HL-60 (cell line): ENCODE data around the gene CLCN3.

Source experiments
- DNase-seq, 2 experiments: peaks; one replicate each; pipeline ENCODE4 v3.0.0-alpha.2; 2010 to 2020; ENCODE audit warnings: low read depth in 1 of 2, low spot score in 1 of 2
- H3K27ac ChIP-seq: fragments of 250-450 bp; sonication (Bioruptor Pico); replicated peaks from 2 replicates; pipeline ENCODE4 v1.5.1; 2020; ENCODE audit warnings: mild to moderate bottlenecking, moderate library complexity
- H3K27me3 ChIP-seq: fragments of 250-450 bp; sonication (Bioruptor Pico); 2 replicates; pipeline ENCODE4 v1.5.1; 2021; ENCODE audit warnings: mild to moderate bottlenecking, moderate library complexity; ENCODE audit not compliant: insufficient read depth, poor library complexity, severe bottlenecking
- H3K4me3 ChIP-seq: replicated peaks from 2 replicates; pipeline ENCODE4 v1.5.1; 2011; ENCODE audit warnings: mild to moderate bottlenecking, control low read depth, low read length; ENCODE audit not compliant: insufficient read depth
- GABPA ChIP-seq: IDR thresholded peaks from 2 replicates; pipeline ENCODE4 v1.6.1; 2012; ENCODE audit warnings: low read depth
- POLR2AphosphoS5 ChIP-seq: IDR thresholded peaks from 2 replicates; pipeline ENCODE4 v1.6.1; 2012; ENCODE audit warnings: low read depth
- SPI1 ChIP-seq: IDR thresholded peaks from 2 replicates; pipeline ENCODE4 v1.6.1; 2012; ENCODE audit warnings: low read depth, mild to moderate bottlenecking, borderline replicate concordance
- TF ChIP-seq, protein P1 (sequence below): IDR thresholded peaks from 2 replicates; pipeline ENCODE4 v1.6.1; 2012; ENCODE audit warnings: low read depth; ENCODE audit not compliant: insufficient replicate concordance
- TF ChIP-seq, protein P2 (sequence below): IDR thresholded peaks from one replicate; pipeline ENCODE4 v1.5.1; 2011; ENCODE audit warnings: low read length, control low read depth, inconsistent platforms; ENCODE audit not compliant: insufficient read depth

Gene CLCN3

DNA sequence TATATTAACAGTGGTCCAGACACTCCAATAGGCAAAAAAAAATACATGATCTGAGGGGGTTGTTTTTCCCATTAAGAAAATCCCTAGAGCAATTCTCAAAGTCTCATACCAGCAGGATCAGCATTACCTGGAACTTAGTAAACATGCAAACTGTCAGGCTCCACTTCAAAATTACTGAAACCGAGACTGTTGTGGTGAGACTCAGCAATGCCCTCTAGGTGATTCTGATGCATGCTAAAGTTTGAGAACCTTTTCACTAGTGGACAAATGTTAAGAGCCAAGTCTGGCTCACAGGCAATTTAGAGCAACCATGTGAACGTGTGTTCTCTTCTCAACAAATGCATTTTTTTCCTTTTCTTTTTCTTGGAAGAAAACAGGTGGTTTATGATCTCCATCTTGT lies 38.2 kb upstream of the CLCN3 start:
- Histone ChIP-seq H3K27ac (no peak overlapping the region), H3K27me3 (no peaks in the 10 kb centered on the region), H3K4me3 (no peak overlapping the region)
- TF ChIP-seq, protein P1, sequence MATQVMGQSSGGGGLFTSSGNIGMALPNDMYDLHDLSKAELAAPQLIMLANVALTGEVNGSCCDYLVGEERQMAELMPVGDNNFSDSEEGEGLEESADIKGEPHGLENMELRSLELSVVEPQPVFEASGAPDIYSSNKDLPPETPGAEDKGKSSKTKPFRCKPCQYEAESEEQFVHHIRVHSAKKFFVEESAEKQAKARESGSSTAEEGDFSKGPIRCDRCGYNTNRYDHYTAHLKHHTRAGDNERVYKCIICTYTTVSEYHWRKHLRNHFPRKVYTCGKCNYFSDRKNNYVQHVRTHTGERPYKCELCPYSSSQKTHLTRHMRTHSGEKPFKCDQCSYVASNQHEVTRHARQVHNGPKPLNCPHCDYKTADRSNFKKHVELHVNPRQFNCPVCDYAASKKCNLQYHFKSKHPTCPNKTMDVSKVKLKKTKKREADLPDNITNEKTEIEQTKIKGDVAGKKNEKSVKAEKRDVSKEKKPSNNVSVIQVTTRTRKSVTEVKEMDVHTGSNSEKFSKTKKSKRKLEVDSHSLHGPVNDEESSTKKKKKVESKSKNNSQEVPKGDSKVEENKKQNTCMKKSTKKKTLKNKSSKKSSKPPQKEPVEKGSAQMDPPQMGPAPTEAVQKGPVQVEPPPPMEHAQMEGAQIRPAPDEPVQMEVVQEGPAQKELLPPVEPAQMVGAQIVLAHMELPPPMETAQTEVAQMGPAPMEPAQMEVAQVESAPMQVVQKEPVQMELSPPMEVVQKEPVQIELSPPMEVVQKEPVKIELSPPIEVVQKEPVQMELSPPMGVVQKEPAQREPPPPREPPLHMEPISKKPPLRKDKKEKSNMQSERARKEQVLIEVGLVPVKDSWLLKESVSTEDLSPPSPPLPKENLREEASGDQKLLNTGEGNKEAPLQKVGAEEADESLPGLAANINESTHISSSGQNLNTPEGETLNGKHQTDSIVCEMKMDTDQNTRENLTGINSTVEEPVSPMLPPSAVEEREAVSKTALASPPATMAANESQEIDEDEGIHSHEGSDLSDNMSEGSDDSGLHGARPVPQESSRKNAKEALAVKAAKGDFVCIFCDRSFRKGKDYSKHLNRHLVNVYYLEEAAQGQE = no peak
- TF ChIP-seq, protein P2, sequence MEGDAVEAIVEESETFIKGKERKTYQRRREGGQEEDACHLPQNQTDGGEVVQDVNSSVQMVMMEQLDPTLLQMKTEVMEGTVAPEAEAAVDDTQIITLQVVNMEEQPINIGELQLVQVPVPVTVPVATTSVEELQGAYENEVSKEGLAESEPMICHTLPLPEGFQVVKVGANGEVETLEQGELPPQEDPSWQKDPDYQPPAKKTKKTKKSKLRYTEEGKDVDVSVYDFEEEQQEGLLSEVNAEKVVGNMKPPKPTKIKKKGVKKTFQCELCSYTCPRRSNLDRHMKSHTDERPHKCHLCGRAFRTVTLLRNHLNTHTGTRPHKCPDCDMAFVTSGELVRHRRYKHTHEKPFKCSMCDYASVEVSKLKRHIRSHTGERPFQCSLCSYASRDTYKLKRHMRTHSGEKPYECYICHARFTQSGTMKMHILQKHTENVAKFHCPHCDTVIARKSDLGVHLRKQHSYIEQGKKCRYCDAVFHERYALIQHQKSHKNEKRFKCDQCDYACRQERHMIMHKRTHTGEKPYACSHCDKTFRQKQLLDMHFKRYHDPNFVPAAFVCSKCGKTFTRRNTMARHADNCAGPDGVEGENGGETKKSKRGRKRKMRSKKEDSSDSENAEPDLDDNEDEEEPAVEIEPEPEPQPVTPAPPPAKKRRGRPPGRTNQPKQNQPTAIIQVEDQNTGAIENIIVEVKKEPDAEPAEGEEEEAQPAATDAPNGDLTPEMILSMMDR = no peak
- TF ChIP-seq POLR2AphosphoS5 (no peak), SPI1 (no peak), GABPA (no peak)
- DNase-seq = no peak

DNA sequence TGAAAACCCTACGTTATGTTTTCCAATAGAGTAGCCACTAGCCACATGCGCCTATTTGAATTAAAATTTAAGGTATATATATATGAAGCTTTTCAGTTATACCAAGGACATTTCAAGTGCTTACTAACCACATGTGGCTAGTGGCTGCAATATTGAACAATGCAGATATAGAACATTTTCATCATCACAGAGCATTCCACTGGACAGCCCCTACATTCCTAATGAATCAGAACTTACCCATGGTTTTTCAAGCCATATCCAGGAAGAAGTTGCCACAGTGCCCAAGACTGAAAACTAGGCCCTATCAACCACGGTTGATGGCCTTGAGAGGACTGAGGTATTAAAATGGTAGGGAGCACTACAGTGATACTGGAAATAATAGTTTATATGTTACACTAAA lies 37.7 kb upstream of the CLCN3 start:
- DNase-seq = no peak
- TF ChIP-seq POLR2AphosphoS5 (no peak), SPI1 (no peak)
- no peak overlapping the region for H3K4me3 ChIP-seq
- no peaks in the 10 kb centered on the region for H3K27me3 ChIP-seq
- H3K27ac ChIP-seq = no peak overlapping the region

DNA sequence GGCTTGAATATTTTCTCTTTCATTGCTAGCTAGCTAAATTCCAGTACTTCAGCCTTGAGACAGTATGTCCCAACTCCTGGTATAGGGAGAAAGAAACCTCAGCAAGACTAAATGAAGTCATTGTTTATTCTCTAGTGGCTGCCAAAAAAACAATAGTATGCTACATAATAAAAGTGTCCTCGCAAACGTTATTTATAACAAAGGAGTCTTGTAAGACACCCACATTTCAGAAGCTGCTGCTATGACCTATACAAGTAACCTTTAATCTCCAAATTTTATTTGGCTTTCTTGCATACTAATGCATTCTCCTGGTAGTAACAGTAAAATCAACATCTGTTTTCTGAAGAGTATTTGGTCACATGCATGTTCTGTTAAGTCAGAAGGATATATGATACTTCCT lies 36.8 kb upstream of the CLCN3 start:
- no peak overlapping the region for H3K27ac ChIP-seq
- DNase-seq = no peak
- TF ChIP-seq POLR2AphosphoS5 = no peak
- TF ChIP-seq SPI1 = no peak
- TF ChIP-seq, protein P1 = no peak
- TF ChIP-seq, protein P2 = no peak
- no peak for TF ChIP-seq GABPA
- no peak overlapping the region for H3K4me3 ChIP-seq
- no peaks in the 10 kb centered on the region for H3K27me3 ChIP-seq

DNA sequence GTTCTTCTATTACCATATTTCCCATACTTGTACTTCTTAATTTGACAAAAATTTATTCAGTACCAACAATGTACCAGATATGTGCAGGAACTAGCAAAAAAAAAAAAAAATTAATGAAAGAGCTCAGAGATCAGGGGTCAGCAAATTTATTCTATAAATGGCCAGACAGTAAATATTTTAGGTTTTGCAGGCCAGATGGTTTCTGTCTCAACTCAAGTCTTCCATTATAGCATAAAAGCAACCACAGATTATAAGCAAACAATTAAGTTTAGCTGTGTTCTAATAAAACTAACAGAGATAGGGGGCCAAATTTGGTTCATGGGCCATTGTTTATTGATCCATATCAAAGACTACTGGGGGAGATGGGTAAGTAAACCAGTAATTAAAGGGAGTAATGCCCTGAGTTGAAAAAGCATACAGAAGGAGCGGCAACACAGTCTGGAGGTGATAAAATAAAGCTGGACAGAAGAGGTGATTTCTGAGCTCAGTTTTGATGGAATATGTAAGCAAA lies 27.3 kb upstream of the CLCN3 start:
- DNase-seq = no peak
- Histone ChIP-seq H3K27me3 (no peaks in the 10 kb centered on the region), H3K27ac (no peak overlapping the region), H3K4me3 (no peak overlapping the region)
- TF ChIP-seq SPI1 = no peak
- TF ChIP-seq POLR2AphosphoS5 = no peak
- TF ChIP-seq, protein P2 = no peak
- TF ChIP-seq, protein P1 = no peak
- no peak for TF ChIP-seq GABPA
